Fibroblast of lung (primary cell): Measurements from ENCODE around the gene MTREX. TPM values are rescaled to one million over a fixed set of nuclear protein-coding genes. Genes with fewer than 3 reads are reported as not detected.

Source experiments
- DNase-seq, 2 donors: peaks; one replicate each; pipeline versions ENCODE4 v3.0.0 to v3.0.0-alpha.2; 2010; ENCODE audit warnings: low read depth in 2 of 2
- H2AFZ ChIP-seq: 2 replicates; pipeline ENCODE4 v1.5.1; 2012; ENCODE audit warnings: low read length, control low read depth, inconsistent platforms
- H3K27ac ChIP-seq: 2 replicates; pipeline ENCODE4 v1.5.1; 2011; ENCODE audit warnings: low read length, control low read depth; ENCODE audit not compliant: insufficient read depth
- H3K27me3 ChIP-seq: 2 replicates; pipeline ENCODE4 v1.5.1; 2011; ENCODE audit warnings: mild to moderate bottlenecking, low read length; ENCODE audit not compliant: control insufficient read depth, insufficient read depth
- H3K36me3 ChIP-seq: 2 replicates; pipeline ENCODE4 v1.5.1; 2011; ENCODE audit warnings: low read length; ENCODE audit not compliant: control insufficient read depth, insufficient read depth
- H3K4me1 ChIP-seq: 2 replicates; pipeline ENCODE4 v1.5.1; 2011; ENCODE audit warnings: low read length; ENCODE audit not compliant: control insufficient read depth, insufficient read depth; ENCODE audit errors: extremely low read depth
- H3K4me2 ChIP-seq: 2 replicates; pipeline ENCODE4 v1.5.1; 2011; ENCODE audit warnings: low read length, control low read depth; ENCODE audit not compliant: insufficient read depth; ENCODE audit errors: extremely low read depth
- H3K4me3 ChIP-seq, 4 experiments: fragments of 200-600 bp in 1 of 4; sonication (generic) in 1 of 4; replicated peaks in 1 of 4; 2 replicates each; pipeline ENCODE4 v1.5.1; 2011 to 2016; ENCODE audit warnings: low read length in 4 of 4, low read depth in 3 of 4, mild to moderate bottlenecking in 3 of 4, control low read depth in 2 of 4, inconsistent platforms in 1 of 4, mixed read lengths in 1 of 4; ENCODE audit not compliant: insufficient read depth in 1 of 4; ENCODE audit errors: control extremely low read depth in 1 of 4
- H3K79me2 ChIP-seq: 2 replicates; pipeline ENCODE4 v1.5.1; 2012; ENCODE audit warnings: mild to moderate bottlenecking, low read length, inconsistent platforms; ENCODE audit not compliant: control insufficient read depth, insufficient read depth
- H3K9ac ChIP-seq: 2 replicates; pipeline ENCODE4 v1.5.1; 2011; ENCODE audit warnings: mild to moderate bottlenecking, low read length, control low read depth; ENCODE audit not compliant: insufficient read depth
- H3K9me3 ChIP-seq: 2 replicates; pipeline ENCODE4 v1.5.1; 2012; ENCODE audit warnings: low read depth, low read length; ENCODE audit not compliant: control insufficient read depth, insufficient read depth
- H4K20me1 ChIP-seq: 2 replicates; pipeline ENCODE4 v1.5.1; 2011; ENCODE audit warnings: low read length; ENCODE audit not compliant: control insufficient read depth, insufficient read depth; ENCODE audit errors: extremely low read depth
- CTCF ChIP-seq, 2 donors: IDR thresholded peaks in 1 of 2; conservative IDR thresholded peaks in 1 of 2; 1 replicate in 1 of 2; 2 replicates in 1 of 2; pipeline ENCODE4 v1.5.1; 2011 to 2012; ENCODE audit warnings: low read length in 2 of 2, control low read depth in 1 of 2, inconsistent platforms in 1 of 2, low read depth in 1 of 2, mild to moderate bottlenecking in 1 of 2
- EZH2 ChIP-seq: IDR thresholded peaks from 2 replicates; pipeline ENCODE4 v1.5.1; 2012; ENCODE audit warnings: low read length, control low read depth, mild to moderate bottlenecking; ENCODE audit errors: missing control alignments
- polyA plus RNA-seq, 2 donors: library from polyadenylated mRNA; depleted of rRNA in 1 of 2; stranded (reverse) in 1 of 2; unstranded in 1 of 2; fragments of >200 nt; gene quantifications; 2 replicates each; pipeline ENCODE4 v1.2.1, GENCODE V29; 2011 to 2012; ENCODE audit warnings: missing spikeins in 1 of 2
- total RNA-seq: library from RNA; depleted of rRNA; stranded (reverse); fragments of >200 nt; gene quantifications from 2 replicates; pipeline ENCODE4 v1.2.1, GENCODE V29; 2014

MTREX gene
- total and polyA plus RNA-seq, 2 donors (not counting 1 experiment from before 2014, with no cell fraction given), result 54.1 to 85.7 TPM

GRCh38 chr5:55350754-55351153 lies 43.0 kb downstream of the MTREX start:
- no peaks in the 10 kb centered on the region for H3K4me1 ChIP-seq
- no peak overlapping the region for H3K4me3 ChIP-seq
- no peaks in the 10 kb centered on the region for H3K9me3 ChIP-seq
- no peaks in the 10 kb centered on the region for H3K79me2 ChIP-seq
- no peak overlapping the region for H3K4me2 ChIP-seq
- H2AFZ ChIP-seq, result no peak overlapping the region
- H3K9ac ChIP-seq, result no peak overlapping the region
- no peaks in the 10 kb centered on the region for H3K27me3 ChIP-seq
- no peak for DNase-seq
- no peak overlapping the region for H3K27ac ChIP-seq
- no peak for TF ChIP-seq EZH2
- TF ChIP-seq CTCF (conservative IDR thresholded peaks at IDR 0.05 in 1 of 2, IDR thresholded peaks at IDR 0.05 in 1 of 2; ENCODE audit: low read depth in 1 of 2, low read length in 2 of 2), result no peak
- no peaks in the 10 kb centered on the region for H4K20me1 ChIP-seq
- H3K36me3 ChIP-seq, result peaks cover 11% of the 10 kb centered on the region

DNA sequence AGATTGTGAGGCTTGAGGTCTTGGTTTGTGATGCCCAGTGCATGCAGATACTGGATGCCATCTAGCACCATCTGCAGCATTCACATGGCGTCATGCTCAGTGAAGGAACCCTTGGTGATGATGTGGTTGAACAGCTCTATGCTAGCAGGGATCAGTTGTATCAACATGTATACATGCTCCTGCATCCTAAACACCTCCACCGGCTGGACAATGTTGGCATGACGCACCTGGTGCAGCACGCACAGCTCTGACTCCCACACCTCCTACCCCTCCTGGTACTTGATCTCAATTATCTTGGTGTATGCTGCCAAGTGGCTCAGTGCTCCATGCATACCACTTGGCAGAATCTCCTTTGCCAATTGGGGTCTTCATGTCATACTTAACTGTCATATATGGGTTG lies 49.1 kb downstream of the MTREX start:
- Histone ChIP-seq H3K4me1 (no peaks in the 10 kb centered on the region), H3K4me2 (no peak overlapping the region), H4K20me1 (no peaks in the 10 kb centered on the region), H3K4me3 (no peak overlapping the region), H2AFZ (no peak overlapping the region), H3K27me3 (no peaks in the 10 kb centered on the region), H3K9me3 (no peaks in the 10 kb centered on the region), H3K9ac (no peak overlapping the region), H3K27ac (no peak overlapping the region), H3K36me3 (peaks cover 13% of the 10 kb centered on the region), H3K79me2 (no peaks in the 10 kb centered on the region)
- no peak for TF ChIP-seq CTCF (conservative IDR thresholded peaks at IDR 0.05 in 1 of 2, IDR thresholded peaks at IDR 0.05 in 1 of 2; ENCODE audit: low read depth in 1 of 2, low read length in 2 of 2)
- TF ChIP-seq EZH2, result no peak
- DNase-seq, result no peak

DNA sequence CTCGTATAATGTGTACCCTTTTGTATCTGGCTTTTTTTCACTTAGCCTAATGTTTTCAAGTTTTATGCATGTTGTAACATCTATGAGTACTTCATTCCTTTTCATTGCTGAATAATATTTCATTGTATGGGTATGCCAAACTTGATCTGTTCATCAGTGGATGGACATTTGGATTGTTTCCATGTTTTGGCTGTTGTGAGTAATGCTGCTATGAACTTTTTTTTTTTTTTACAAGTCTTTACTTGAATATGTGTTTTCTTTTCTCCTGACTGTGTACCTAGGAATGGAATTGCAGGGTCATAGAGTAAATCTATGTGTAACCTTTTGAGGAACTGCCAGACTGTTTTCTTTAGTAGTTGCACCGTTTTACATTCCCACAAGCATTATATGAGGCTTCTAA lies 52.4 kb downstream of the MTREX start:
- Histone ChIP-seq H3K9me3 (no peaks in the 10 kb centered on the region), H4K20me1 (no peaks in the 10 kb centered on the region), H3K4me2 (no peak overlapping the region), H3K27ac (no peak overlapping the region), H2AFZ (no peak overlapping the region), H3K79me2 (no peaks in the 10 kb centered on the region), H3K4me3 (no peak overlapping the region), H3K4me1 (no peaks in the 10 kb centered on the region), H3K9ac (no peak overlapping the region), H3K27me3 (no peaks in the 10 kb centered on the region), H3K36me3 (peaks cover 8% of the 10 kb centered on the region)
- TF ChIP-seq CTCF (conservative IDR thresholded peaks at IDR 0.05 in 1 of 2, IDR thresholded peaks at IDR 0.05 in 1 of 2; ENCODE audit: low read depth in 1 of 2, low read length in 2 of 2) (no peak), EZH2 (no peak)
- DNase-seq, result peak; percentile 17 to 33
